ENCODE data around the gene SMIM44. TPM values are rescaled to one million over a fixed set of nuclear protein-coding genes. Genes with fewer than 3 reads are reported as not detected.
A peak's percentile ranks its signal among the peaks of the same experiment; 100 is the strongest.

Gene SMIM44
- total RNA-seq, 1 donor from 2014 or later: not detected

DNA sequence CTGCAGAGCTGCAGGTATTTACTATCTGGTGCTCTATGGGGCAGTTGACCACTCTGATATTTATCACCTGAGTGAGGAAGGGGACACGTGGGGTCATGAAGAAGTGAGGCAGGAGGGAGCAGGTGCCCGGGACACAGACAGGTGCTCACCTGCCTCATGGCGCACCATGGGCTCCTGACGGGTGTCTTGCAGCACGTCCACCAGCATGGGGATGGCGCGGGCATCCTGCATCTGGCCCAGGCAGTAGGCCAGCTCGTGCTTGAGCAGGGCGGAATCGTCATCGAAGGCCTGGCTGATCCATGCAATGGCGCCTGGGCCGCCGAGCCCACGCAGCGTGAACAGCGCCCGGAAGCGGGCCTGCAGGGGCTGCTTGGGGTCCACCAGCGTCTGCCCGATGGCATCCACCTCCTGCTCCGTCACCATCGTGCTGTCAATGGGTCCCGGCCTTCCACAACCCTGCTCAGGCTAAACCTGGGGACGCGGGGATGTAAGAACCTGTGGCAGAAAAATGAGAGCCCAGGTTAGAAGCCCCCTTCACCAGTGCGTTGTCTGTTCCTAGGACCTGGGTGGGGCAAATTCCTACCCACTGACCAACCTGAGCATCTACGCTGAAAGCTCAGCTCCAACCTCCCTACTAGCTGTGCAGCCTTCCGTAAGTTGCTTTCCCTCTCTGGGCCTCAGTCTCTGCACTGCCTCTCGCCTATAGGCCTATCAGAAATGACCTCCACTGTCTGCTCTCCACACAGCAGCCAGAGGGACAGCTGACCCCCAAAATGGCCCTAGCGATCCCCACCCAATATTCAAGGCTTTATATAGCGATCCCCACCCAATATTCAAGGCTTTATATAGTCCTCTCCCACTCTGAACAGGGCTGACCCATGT is 13.4 kb upstream of the SMIM44 start:
- H3K4me1 ChIP-seq: peaks cover 6% of the 10 kb centered on the region
- Mint-ChIP-seq H3K27ac (no peak overlapping the region), H3K9me3 (no peaks in the 10 kb centered on the region), H3K4me1 (peaks cover 13% of the 10 kb centered on the region), H3K27me3 (ENCODE audit: insufficient read depth, low read depth) (no peaks in the 10 kb centered on the region), H3K36me3 (peaks cover 14% of the 10 kb centered on the region), H3K4me3 (no peak overlapping the region)
- H3K9me3 ChIP-seq (ENCODE audit: low read depth): no peaks in the 10 kb centered on the region
- H3K27me3 ChIP-seq: no peaks in the 10 kb centered on the region
- TF ChIP-seq, protein P1, sequence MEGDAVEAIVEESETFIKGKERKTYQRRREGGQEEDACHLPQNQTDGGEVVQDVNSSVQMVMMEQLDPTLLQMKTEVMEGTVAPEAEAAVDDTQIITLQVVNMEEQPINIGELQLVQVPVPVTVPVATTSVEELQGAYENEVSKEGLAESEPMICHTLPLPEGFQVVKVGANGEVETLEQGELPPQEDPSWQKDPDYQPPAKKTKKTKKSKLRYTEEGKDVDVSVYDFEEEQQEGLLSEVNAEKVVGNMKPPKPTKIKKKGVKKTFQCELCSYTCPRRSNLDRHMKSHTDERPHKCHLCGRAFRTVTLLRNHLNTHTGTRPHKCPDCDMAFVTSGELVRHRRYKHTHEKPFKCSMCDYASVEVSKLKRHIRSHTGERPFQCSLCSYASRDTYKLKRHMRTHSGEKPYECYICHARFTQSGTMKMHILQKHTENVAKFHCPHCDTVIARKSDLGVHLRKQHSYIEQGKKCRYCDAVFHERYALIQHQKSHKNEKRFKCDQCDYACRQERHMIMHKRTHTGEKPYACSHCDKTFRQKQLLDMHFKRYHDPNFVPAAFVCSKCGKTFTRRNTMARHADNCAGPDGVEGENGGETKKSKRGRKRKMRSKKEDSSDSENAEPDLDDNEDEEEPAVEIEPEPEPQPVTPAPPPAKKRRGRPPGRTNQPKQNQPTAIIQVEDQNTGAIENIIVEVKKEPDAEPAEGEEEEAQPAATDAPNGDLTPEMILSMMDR (IDR thresholded peaks at IDR 0.05): no peak
- TF ChIP-seq EZH2 (IDR thresholded peaks at IDR 0.05) (no peak), EZH2phosphoT487 (IDR thresholded peaks at IDR 0.05) (no peak)
- no peak overlapping the region for H3K4me2 ChIP-seq
- no peak overlapping the region for H3K4me3 ChIP-seq
- H3K36me3 ChIP-seq: no peaks in the 10 kb centered on the region
- no peak for DNase-seq (ENCODE audit: low spot score)
- no peak overlapping the region for H2AFZ ChIP-seq (replicated peaks)
- H3F3A ChIP-seq (ENCODE audit: low read depth): no peaks in the 10 kb centered on the region
- H3K79me2 ChIP-seq (ENCODE audit: low read depth): peaks cover 27% of the 10 kb centered on the region
- no peak overlapping the region for H3K9ac ChIP-seq
- no peak overlapping the region for H3K27ac ChIP-seq
- no peaks in the 10 kb centered on the region for H4K20me1 ChIP-seq (ENCODE audit: low read depth)

DNA sequence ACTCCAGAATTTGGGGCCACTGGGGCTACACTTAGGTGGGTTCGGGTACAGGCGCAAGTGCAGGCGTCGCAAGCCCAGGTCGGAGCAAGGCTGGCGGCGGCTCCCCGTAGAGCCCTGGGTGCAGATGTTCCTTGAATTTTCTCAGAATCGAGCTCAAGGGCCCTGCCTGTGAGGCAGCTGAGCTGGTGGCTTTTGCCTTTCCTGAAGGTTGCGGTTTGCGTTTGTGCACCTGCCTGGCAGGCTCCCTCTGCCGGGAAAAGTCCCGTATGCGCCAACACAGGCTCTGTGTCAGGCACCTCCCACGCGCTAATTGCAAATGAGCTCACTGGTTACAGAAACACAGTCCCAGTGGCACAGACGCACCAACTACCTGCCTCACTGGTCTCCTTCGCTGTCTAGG is 11.3 kb upstream of the SMIM44 start:
- H3K4me3 Mint-ChIP-seq: no peak overlapping the region
- H3K4me3 ChIP-seq: no peak overlapping the region
- no peak overlapping the region for H3K27ac Mint-ChIP-seq
- peaks cover 4% of the 10 kb centered on the region for H3K4me1 Mint-ChIP-seq
- H3K27me3 ChIP-seq: no peaks in the 10 kb centered on the region
- peaks cover 2% of the 10 kb centered on the region for H3K4me1 ChIP-seq
- H2AFZ ChIP-seq (replicated peaks): no peak overlapping the region
- H3K79me2 ChIP-seq (ENCODE audit: low read depth): peaks cover 19% of the 10 kb centered on the region
- no peaks in the 10 kb centered on the region for H3K27me3 Mint-ChIP-seq (ENCODE audit: insufficient read depth, low read depth)
- DNase-seq (ENCODE audit: low spot score): no peak
- no peak overlapping the region for H3K4me2 ChIP-seq
- no peaks in the 10 kb centered on the region for H4K20me1 ChIP-seq (ENCODE audit: low read depth)
- TF ChIP-seq, protein P1 (IDR thresholded peaks at IDR 0.05): no peak
- TF ChIP-seq EZH2 (IDR thresholded peaks at IDR 0.05): no peak
- no peak for TF ChIP-seq EZH2phosphoT487 (IDR thresholded peaks at IDR 0.05)
- H3K9ac ChIP-seq: no peak overlapping the region
- H3K27ac ChIP-seq: no peak overlapping the region
- no peaks in the 10 kb centered on the region for H3K9me3 ChIP-seq (ENCODE audit: low read depth)
- H3F3A ChIP-seq (ENCODE audit: low read depth): no peaks in the 10 kb centered on the region
- H3K36me3 ChIP-seq: no peaks in the 10 kb centered on the region
- no peaks in the 10 kb centered on the region for H3K9me3 Mint-ChIP-seq
- peaks cover 14% of the 10 kb centered on the region for H3K36me3 Mint-ChIP-seq

DNA sequence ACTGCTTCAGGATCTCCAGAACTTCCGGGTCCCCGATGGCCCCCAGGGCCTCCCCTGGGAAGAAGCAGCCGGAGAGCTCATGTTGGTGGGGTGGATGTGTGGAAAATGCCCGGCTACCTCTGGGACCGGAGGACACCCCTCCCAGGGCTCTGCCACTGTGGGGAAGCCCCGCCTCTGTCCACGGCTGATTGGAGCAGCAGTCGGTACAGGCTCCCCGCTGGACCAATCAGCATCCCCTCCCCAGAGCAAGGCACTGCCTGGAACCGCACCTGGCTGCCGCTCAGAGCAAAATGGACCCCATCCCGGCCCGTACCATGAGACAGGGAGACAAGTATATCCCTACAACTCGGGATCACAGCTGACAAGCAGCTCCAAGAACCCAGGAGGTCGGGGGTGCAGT is 10.8 kb upstream of the SMIM44 start:
- Histone ChIP-seq H3K36me3 (no peaks in the 10 kb centered on the region), H3K27ac (no peak overlapping the region), H3K9ac (no peak overlapping the region), H3K4me3 (no peak overlapping the region), H3K4me1 (no peaks in the 10 kb centered on the region), H3K4me2 (no peak overlapping the region), H2AFZ (replicated peaks) (no peak overlapping the region), H4K20me1 (ENCODE audit: low read depth) (no peaks in the 10 kb centered on the region), H3K9me3 (ENCODE audit: low read depth) (no peaks in the 10 kb centered on the region), H3K27me3 (no peaks in the 10 kb centered on the region), H3K79me2 (ENCODE audit: low read depth) (peaks cover 14% of the 10 kb centered on the region), H3F3A (ENCODE audit: low read depth) (no peaks in the 10 kb centered on the region)
- Mint-ChIP-seq H3K27ac (no peak overlapping the region), H3K36me3 (peaks cover 14% of the 10 kb centered on the region), H3K4me3 (no peak overlapping the region), H3K9me3 (no peaks in the 10 kb centered on the region), H3K27me3 (ENCODE audit: insufficient read depth, low read depth) (no peaks in the 10 kb centered on the region), H3K4me1 (peaks cover 2% of the 10 kb centered on the region)
- TF ChIP-seq EZH2 (IDR thresholded peaks at IDR 0.05): no peak
- TF ChIP-seq, protein P1 (IDR thresholded peaks at IDR 0.05): no peak
- no peak for TF ChIP-seq EZH2phosphoT487 (IDR thresholded peaks at IDR 0.05)
- DNase-seq (ENCODE audit: low spot score): peak; percentile 57
